HG02610 (cell line): ENCODE results near the gene OR14K1.
"Not testable (repeated sequence)": the region's sequence is repeated elsewhere in the genome, so short reads cannot be mapped to it uniquely, and the experiment has no call there.

Source experiments
- ATAC-seq: cut with Tn5 transposase; IDR thresholded peaks from one replicate; pipeline ENCODE4 v1.9.1; 2021; ENCODE audit warnings: mild to moderate bottlenecking, moderate library complexity; ENCODE audit not compliant: unreplicated experiment

Gene OR14K1

GRCh38 chr1:247738315-247738714 lies at the start of gene OR14K1:
TSS of gene OR14K1 (plus strand) at chr1:247738615. CDS start at chr1:247738615, 0 bp downstream.
- ATAC-seq = no peak

DNA sequence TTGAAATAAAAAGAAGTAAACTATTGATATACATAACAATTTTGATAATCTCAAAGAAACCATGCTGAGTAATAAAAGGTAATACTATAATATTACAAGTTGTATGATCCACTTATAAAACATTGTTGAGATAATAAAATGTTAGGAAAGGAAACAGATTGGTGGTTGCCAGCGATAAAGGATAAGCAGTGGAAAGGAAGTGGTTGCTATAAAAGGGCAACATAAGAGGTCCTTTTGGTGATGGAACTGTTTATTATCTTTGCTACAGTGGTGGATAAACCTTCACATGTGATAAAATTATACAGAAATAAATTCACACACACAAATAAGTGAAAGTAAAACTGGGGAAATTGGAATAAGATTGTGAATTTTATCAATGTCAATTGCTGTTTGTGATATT lies 37.1 kb upstream of the OR14K1 start:
- ATAC-seq = no peak

GRCh38 chr1:247710681-247711080 lies 27.7 kb upstream of the OR14K1 start:
- ATAC-seq = not testable (repeated sequence)

- no peak for ATAC-seq
Observed at GRCh38 chr1:247713753-247714152, 24.7 kb upstream of the OR14K1 start.

GRCh38 chr1:247716546-247716945 lies 21.9 kb upstream of the OR14K1 start, which contains the start of gene OR6F1:
TSS of gene OR6F1 (minus strand) at chr1:247716646. CDS start at chr1:247712755, 3,891 bp downstream.
- ATAC-seq = no peak

GRCh38 chr1:247721222-247721621 lies 17.2 kb upstream of the OR14K1 start:
- no peak for ATAC-seq

DNA sequence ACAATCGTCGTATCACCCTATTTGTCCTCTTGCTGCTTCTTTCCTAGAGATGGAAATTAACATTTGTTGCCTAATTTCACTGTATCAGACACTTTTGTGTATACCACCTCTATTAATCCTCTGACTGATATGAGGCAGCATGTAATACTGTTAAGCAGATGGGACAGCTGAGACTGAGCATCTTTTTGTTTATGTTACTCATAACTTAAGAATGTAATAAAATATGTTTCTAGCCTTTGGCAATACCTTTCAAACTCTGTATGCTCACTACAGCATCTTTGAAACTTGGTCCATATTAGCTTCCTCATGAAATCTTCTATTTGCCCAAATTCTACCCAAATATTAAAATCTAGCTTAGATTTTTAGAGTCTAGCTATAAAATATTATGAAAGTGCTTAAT lies 2.3 kb downstream of the OR14K1 start:
- no peak for ATAC-seq

GRCh38 chr1:247741756-247742155 lies 3.3 kb downstream of the OR14K1 start:
- ATAC-seq = no peak

DNA sequence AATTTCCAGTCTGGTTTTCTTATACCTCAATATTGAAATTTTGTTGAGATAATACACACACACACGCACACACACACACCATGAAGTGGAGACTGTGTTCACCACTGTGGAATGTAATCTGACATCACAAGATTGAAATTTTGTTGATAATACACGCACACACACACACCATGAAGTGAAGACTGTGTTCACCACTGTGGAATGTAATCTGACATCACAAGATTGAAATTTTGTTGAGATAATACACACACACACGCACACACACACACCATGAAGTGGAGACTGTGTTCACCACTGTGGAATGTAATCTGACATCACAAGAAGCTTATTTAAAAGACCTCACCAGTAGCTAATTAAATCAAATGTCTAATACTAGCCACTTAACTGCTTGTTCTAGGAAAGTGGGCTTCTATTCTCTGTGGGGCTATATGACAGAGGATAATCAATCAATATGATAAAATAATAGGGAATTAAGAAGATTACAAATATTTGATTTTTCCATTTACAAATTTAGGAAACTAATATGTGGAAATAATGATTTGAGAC lies 3.9 kb downstream of the OR14K1 start:
- not testable (repeated sequence) for ATAC-seq

GRCh38 chr1:247746391-247746935 lies 8.0 kb downstream of the OR14K1 start:
- ATAC-seq = no peak

- ATAC-seq = no peak
Observed at GRCh38 chr1:247747616-247748015, 9.2 kb downstream of the OR14K1 start.

DNA sequence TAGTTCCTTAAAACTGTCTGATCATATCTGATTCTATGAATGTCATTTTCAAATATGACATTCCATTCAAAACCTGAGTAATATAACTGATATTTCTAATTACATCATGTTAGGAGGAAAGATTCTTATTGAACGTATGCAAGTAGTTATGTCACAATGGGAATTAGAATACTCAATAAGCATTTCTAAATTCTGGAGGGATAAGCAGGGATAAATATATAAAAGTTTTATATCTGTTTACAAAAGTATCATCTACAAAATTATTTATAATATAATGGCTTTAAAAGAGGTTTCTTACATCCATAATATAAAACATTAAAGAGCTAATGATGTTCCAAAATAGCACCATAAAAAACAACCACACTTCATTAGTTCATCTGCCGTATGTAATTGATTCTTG lies 9.6 kb downstream of the OR14K1 start, which contains the start of gene OR14A2:
Gene OR14A2 (minus strand): TSS at position 101 of the 400 bp plus-strand sequence.
- ATAC-seq = no peak

- no peak for ATAC-seq
Observed at GRCh38 chr1:247749870-247750269, 11.5 kb downstream of the OR14K1 start.

- not testable (repeated sequence) for ATAC-seq
Observed at GRCh38 chr1:247754311-247754710, 15.9 kb downstream of the OR14K1 start.

DNA sequence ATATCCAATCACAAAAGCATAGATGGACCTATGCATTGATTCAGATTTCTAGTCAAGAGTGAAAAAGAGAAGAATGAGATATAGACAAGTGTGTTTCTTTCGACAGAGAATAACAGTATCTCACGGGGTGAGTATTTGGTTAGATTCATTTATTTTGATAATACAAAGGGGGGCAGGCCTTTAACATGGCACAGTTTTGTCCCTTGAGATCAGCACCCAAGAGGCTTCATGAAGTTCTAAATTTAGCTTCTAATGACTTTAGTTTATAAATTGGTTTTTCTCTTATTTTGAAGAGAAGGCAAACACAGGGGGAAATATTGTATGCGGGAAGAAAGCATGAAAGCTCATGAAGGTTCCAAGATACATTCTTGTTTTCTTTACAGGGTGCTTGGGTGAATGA lies 22.0 kb downstream of the OR14K1 start, which contains the start of gene OR1C1:
Gene OR1C1 (minus strand): TSS at position 101 of the 400 bp plus-strand sequence. CDS start 2,150 bp downstream, outside the sequence.
- no peak for ATAC-seq

- no peak for ATAC-seq
Observed at GRCh38 chr1:247769603-247770002, 31.2 kb downstream of the OR14K1 start.
